Epidermal melanocyte (primary cell): Measurements from ENCODE around the gene SNCAIP.

Source experiments
- DNase-seq: peaks from one replicate; pipeline ENCODE4 v3.0.0; 2011; ENCODE audit warnings: low spot score; ENCODE audit not compliant: insufficient read length

SNCAIP gene

DNA sequence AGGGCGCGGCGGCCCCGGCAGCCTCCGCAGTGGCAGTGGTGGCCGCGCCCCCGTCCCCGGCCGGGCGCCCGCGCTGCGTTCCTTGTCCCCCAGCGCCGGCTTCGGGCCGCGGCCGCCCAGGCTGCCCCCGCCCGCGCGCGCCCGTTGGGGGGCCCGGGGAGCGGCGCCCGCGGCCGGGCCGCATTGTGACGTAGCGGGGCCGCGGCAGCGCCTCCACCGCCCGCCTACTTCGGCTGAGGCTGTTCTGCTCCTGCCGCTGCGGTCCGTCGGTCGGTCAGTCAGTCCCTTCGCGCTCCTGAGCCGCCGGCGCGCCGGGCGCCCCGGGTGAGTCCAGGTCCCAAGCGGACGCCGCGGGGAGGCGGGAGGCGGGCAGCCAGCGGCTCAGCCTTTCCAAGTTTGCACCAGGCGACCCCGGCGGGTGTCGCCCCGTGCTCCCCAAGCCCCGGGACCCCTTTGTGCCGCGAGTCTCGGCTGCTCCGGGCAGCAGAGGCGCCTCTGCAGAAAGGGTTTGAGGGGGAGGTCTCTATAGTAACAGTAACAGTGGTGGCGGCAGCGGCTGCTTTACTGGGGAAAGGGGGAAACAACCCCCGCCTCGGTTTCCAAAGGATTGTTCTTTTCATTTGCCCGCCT lies at the start of gene SNCAIP:
SNCAIP (plus strand) TSS at position 277 of the 630 bp plus-strand sequence. CDS start 78,898 bp downstream, outside the sequence.
- no peak for DNase-seq

DNA sequence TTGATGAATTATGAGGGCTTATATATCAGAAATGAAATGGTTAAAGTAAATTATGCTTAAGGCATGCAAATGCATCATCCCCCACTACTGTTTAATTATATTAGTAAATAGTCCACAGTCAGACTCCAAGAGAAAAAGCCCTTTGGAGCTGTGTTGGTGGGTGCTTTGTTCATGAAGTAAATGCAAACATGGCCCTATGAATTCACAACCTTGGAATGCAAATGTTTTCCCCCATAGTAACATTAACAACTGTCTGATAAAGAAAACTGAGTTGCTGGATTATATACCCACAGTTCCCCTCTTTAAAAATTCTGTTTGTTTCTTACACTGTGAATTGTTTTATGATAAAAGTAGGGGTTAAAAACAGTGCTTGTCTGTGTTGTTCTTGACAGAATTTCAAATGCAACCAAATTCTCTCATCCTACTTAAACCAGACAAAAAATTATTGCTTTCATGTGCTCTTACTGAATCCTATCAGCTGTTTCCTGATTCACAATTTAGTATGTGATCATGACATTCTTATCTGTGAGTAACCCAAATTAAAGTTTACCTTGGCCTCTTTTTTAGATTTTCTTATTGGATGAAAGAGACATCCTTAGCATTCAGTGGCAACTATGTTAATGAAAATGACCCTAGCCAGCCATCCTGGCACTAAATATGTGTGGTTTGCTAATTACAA lies 48.5 kb upstream of the SNCAIP start:
- DNase-seq: no peak

DNA sequence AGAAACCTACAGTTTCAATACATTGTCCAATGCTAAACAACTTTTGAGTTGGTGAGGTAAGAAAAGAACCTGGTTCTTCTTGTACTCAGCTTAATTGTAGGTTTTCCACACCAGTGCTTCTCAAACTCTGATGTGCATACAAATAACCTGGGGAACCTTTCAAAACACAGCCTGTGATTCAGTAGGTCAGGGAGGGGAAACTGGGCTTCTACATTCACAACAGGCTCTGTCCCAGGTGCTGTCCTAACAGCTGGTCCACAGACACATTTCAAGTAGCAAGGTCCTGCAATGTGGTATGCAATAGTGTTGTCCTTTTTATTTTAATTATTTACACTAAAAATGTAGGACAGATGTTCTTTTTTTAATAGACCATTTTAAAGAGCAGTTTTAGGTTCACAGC lies 47.4 kb upstream of the SNCAIP start:
- DNase-seq: no peak

DNA sequence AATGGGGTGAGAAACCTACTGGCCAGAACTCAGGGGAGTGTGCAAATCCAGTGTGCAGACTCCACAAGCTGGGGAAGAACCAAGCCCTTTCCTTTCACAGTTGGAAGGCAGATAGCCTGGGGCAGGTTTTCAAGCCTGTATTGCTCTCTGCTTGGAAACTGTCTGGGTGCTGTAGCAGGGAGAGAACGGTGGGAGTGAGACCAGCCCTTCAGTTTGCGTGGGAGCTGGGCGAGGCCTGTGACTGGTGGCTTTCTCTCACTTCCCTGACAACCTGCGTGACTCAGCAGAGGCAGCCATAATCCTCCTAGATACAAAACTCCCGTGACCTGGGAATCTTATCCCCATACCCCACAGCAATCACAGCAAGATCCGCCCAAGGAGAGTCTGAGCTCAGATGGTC lies 44.9 kb upstream of the SNCAIP start:
- no peak for DNase-seq

DNA sequence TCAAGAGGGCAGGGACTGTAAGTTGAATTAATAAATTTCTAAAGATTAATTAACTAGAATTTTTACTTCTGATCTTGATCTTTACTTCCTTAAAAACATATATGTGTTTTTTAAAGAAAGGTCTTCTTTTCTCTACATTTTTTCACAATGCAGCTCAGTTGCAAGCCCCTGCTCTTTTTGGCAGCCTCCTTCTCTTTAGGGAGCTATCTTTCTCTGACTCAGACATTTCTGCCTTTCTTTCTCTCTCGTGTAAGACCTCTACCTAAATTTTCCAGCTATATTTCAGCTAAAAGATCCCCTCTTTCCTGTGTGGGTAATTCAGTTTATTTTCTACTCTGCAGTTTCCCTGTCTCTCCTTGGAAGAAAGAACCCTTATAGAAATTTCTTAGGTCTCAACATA lies 38.3 kb upstream of the SNCAIP start:
- DNase-seq: no peak

DNA sequence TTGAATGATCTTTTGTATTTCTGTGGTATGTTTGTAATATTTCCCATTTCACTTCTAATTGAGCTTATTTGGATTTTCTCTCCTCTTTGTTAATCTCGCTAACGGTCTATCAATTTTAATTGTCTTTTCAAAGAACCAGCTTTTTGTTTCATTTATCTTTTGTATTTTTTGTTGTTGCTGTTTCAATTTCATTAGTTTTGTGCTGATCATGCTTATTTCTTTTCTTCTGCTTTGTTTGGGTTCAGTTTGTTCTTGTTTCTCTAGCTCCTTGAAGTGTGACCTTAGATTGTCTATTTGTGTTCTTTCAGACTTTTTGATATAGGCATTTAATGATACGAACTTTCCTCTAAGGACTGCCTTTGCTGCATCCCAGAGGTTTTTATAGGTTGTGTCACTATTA lies 28.4 kb upstream of the SNCAIP start:
- DNase-seq: no peak

DNA sequence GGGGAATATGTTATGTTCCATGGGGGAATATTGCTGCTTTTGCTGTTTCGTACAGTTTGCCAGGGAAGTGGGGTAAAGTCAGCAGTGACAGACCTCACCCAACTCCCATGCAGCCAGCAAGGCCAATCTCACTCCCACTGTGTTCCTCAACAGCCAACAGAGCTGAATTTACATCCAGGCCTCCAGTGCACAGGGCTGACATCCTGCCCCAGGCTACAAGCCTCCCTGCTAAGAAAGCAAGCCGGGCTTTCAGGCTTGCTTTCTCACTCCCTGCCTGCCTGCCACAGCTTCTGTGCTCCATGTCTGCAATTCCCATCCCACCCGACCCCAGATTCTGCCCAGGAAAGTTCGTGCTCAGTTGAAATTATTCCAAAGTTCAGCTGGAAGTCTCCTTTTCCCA lies 25.5 kb upstream of the SNCAIP start:
- DNase-seq: no peak

DNA sequence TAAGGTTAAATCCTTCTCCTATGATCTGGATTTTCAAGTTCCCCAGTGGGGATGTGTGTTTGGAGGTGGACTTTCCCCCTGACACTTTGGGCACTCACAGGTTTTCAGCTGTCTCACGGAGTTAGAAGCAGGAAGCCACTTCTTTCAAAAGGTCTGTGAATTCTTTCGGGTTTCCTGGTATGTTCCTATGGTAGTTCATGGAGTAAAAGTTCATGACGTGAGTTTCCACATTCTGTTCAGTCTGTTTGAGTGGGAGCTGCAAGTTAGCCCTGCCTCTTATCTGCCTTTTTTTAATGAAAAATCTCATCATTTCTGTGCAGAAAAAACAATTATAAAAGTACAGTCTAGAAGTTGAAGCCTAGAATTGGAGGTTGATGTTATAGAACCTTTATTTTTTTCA lies 24.9 kb upstream of the SNCAIP start:
- DNase-seq: no peak

DNA sequence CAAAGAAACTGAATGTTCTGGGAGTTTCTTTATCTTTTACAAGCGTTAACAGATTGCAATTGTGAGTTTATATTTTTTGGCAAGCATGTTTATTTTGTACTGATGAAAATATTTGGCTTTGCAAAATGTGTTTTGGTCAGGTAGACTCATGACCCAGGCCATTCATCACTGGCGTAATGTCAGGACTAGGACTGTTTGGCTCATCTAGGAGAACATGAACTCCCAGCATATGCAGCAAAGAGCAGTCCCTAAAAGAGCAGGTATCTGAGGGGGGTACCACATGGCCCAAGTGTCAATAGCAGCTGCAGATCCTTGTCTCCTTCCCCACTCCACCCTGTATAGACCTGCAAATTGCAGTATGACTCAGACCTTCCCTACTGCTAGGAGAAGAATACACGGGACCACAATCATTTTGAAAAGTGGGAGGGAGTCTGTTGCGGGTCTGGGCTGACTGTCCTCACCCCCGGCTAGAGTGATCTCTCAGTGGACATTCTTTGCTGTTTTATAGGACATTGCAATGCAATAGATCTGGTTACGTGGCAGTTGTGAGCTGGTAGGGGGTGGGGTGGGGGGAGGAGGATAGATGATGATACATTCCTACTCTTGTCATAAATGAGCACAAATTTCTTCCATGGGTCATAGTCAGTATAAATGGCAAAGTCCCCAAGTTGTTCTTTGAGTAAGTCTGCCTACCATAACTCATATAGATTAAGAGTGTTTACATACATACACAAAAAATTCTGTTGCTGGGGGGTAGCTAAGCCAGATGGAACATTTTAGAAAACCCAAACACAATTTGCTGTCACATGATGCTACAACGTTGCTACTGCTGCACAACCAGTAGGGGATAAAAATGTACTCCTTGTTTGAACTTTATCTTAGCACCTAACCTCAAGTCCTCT lies 20.8 kb upstream of the SNCAIP start:
- no peak for DNase-seq

DNA sequence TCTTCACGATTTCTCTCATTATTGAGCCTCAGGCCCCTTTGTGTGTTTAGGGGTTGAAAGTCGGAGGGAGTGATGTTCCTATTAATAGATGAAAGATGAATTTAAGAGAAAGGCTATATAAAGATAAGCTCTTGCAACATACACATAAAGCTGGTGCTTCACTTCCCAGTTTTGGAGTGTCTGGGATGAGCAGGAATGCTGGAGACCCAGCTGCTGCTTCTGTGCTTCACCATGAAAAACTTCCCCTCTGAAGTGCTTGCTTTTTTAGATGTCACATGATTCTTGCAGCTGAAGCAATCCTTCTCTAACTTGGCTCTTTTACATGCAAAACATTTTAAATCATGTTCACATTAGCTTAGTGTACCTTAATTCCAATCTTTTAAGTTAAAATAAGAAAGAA lies 19.7 kb upstream of the SNCAIP start:
- DNase-seq: no peak

DNA sequence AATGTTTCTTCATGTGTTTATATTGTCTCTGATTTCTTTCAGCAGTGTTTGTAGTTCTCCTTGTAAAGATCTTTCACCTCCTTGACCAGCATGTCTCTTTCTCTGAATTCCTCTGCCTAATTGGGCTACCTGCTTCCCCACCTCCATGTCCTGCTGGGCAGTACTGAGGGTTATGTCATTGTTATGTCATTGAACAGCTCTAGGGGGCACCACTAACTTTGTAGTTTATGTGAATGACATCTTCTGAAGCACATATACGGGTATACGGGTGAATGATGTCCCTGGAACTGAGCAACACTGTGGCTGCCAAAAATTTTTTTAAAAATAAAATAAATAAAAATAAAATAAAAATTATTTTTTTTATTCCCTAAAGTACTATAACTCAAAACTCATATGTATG lies 16.9 kb upstream of the SNCAIP start:
- DNase-seq: no peak

DNA sequence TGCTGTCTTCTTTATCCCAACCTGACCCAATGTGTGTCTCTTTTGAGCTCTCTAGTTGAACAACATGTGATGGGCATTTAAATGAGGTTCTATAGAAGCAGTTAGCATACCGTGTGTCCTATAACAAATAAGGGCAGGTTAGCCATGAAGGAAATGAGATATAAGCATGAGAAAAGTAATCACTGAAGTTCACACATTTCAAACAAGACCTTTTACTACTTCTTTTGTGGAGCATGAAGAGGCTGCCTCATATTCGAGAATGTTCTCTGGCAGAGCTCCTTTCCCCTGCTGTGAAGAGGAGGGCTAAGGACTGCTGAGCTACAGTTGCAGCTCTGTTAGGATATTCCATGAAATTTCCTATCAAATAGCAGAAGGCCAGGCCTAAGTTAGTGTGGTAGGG lies 15.2 kb upstream of the SNCAIP start:
- no peak for DNase-seq

DNA sequence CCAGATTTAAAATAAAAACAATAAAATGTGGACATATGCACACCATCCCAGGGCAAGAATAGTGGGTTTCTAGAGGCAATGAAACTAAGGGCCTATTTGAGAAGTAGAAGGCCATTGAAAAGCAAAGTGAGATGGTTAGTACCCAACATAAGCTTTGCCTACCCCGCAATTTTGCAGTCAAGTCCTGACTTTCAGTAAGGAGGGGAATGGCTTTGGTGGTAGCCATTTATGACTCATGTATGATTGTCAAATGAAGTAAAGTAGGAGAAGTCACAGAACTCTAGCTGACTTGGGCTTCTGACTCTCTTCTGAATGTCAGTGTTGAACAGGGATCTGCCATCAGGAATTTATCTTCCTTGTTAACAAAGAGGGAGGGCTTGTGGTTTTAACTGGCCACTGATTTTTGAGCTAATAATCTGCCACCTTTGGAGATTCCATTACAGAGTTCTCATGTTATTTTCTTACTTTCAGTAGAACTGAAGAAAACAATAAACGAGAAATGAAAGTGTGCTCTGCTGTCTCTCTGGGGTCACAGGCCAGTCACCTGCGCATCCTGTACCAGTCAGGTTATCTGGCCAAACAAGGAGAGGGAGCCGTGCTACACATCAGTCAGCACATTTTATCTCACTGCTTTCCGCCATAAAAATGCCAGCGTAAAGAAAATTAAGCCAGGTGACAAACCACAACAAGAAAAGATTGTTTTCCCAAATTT lies 14.3 kb upstream of the SNCAIP start:
- DNase-seq: no peak

DNA sequence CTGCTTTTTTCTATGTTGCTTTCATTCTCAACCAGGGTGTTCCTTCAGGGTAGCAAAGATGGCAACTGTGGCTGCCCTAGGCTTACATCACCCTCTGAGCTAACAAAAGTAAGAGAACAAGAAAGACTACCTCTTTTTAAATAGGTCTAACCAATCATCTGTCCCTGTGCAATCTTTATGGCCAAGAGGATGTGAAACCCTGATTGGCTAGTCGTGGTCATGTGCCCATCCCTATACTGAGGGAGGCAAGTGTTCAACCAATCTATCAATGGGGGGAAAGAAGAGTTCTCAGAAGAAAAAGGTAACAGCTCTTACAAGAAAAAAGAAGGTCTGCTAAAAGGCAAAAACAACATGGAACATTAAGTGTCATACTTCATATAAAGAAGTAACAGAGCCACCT lies 11.7 kb upstream of the SNCAIP start:
- DNase-seq: no peak

DNA sequence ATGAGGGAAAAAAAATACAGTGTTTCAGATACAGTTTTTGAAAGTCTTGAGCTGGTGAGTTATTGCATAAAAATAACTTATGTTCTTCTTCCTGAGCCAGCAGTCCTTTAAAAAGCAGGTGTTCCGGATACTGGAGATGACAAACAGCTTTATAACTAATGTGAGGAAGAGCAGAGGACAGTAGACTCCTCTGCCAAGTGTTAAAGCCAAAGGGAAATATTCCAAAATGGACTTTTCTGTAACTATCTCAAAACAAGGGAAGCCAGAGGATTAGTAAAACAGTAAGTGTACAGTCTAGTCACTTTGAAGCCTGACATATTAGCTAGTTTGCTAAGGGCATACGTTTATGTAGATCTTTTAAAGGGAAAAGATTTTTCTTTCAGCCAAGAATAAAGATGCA lies 11.0 kb upstream of the SNCAIP start:
- DNase-seq: no peak

DNA sequence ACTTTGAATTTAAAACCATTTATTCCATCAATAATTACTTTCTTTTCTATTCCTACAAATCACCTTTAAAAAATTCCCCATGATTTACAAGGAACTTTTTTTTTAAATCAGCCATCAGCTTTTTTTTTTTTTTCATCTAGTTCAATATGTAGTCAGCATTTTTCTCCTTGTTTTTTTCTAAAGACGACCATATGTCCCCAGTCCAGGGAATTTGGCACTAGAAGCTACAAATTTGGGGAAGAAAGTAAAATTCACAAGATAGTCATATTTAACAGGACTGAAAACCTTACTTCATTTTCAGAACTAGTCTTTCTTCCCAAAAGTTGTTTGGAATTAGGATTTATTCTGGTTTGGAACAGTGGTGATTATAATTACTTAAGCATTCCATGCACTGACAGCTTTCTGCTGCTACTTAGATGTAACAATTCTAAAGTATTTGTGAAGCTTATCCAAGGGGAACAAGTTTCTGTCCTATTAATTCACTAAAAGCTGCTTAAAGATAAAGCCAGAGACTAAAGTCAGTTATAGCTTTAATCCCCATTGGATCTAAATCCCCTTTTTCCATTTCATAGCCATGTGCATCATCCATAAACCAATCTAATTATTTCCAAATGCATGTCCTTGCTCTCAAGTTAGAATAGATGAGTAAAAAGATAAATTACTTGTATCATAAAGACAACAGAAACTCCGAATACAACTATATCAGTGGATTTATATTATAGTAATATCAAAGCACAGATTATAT lies 7.4 kb upstream of the SNCAIP start:
- DNase-seq: no peak

DNA sequence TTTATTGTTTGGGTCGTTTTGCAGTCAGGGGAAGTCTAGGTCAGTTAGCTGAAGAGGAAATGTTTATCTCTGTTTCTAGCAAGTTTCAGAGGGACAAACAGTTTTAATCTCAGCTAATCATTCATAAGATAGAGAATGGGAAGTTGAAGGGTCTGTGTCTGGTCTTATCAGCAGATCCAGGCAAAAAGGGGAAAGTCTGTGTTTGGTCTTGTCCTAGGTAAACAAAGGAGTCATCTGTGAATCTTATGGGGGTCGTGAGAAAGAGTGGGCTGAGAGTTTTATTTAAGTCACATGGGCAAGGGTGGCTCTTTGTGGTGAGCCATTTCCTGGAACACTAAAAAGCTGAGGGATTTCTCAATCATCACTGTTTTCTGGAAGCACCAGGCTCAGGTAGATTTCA lies 5.6 kb upstream of the SNCAIP start:
- DNase-seq: no peak

DNA sequence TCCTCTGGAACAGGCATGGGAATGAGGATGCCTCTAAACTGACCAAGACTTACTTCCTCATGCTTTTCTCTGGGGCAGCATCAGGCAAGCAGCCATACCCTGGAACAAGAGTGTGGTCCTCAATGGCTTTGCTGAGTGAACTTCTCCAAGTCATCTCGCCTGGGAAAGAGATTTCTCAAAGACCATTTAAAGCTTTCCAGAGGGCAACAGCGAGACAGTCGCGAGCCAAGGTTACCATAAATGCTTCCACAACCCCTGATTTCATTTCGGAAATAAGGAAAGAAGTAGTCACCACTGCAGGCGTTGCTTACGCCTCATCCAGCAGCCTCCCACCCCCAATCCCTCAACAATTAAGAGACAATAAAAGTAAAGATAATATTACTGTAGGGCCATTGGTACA lies 1.1 kb upstream of the SNCAIP start:
- DNase-seq: no peak

DNA sequence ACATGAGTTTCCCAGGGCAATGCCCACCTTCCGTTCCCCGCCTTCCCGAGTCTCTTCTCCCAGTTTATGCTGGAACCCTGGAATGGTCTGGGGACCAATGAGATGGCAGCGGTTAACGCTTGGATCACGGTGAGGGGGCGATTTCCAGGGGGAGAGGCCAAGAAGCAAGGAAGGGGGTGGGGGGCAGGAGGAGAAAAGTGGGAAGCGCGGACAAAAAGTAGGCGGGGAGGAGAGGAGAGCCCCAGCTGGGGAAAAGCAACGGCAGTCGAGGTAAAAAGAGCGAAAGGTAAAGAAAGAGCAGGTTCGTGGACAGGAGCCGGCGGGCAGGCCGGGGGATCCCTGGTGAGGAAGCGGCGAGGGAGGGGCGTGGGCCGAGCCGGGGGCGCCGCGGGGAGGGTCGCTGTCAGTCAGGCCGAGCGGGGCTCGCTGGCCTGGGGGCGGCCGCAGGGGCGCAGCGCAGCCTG lies 508 bp upstream of the SNCAIP start:
- DNase-seq: no peak

DNA sequence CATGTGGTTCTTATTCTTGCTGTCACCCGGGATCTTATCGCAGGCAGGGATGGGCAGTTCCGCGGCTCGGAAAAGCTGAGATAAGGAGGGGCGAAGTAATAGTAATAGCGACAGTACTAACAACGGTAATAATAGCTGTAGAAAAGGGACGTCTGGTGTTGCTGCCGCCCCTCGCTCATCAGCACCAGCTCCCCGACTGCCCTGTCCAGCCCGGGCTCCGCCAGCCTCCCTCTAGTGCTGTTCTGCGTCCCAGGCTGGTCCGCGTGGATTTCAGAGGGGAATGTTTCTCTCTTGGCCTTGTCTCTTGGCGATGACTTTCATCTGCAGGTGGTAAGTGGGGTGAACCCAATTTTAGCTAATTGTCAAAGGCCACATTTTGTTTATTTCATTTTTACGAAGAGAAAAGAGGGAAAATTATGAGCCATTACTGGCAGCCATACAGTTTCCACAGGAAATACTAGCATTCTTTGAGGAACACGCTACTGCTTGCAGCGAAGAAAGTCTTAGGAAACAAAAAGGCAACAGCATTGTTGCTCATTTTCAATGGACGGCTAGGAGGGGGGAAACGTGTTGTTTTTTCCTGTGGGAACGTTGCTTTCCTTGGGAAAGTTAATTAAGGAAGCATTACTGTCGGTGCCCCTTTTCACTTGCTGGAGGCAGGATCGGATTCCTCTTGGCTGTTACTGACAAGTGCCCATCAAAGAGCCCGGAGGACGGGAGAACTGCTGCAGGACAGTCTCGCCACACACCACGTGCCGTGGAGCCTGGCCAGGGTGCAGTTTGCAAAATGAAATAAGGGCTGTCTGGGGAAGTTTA lies 762 bp downstream of the SNCAIP start:
- no peak for DNase-seq
